Measurements from ENCODE around the gene GRP.
"Not testable (repeated sequence)": the region's sequence is repeated elsewhere in the genome, so short reads cannot be mapped to it uniquely, and the experiment has no call there.

Gene GRP

DNA sequence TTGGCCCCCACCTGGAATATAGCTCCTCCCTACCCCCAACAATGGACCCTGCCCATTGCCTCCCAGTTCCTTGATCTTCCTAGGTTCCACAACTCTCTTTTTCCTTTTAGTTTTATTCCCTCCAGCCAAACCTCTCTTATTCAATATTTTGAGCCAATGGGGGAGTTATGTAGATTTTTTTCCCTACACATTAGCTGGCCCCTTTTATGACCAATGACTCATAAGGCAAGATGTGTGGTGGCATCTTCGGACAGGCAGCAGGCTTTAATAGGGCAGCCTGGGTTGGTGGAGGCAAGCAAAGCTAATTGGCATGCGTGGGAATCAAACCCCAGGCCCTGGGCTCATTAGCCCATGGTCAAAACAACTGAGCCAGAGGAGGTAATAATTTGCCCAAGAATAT lies 9.2 kb downstream of the GRP start:
- no peak for DNase-seq (ENCODE audit: low read depth in 2 of 2)

GRCh38 chr18:59229701-59230443 lies 9.9 kb downstream of the GRP start:
- no peak for DNase-seq (ENCODE audit: low read depth in 2 of 2)

DNA sequence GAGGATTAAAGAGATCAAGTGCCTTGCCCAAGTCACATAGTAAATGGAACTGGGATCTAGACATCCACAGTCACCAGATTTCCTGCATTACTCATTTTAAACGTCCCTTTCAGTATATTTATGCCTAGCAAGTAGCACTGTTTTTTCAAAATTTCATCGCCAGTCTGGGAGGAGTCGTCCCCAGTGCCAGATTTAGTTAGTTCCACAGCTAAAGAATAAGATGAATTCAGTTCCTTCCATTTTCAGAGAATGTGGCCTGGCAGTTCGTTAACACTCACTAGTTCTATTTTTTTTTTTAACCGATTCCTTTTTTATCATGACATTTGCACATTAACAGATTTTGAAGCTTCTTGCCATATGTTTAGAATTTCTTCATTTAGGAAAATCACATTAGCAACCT lies 11.2 kb downstream of the GRP start:
- DNase-seq (ENCODE audit: low read depth in 2 of 2): no peak

- DNase-seq (ENCODE audit: low read depth in 2 of 2): no peak
These were observed 11.9 kb downstream of the GRP start for GRCh38 chr18:59231877-59232276.

- DNase-seq (ENCODE audit: low read depth in 2 of 2): no peak
These were observed 12.5 kb downstream of the GRP start for GRCh38 chr18:59232309-59233016.

DNA sequence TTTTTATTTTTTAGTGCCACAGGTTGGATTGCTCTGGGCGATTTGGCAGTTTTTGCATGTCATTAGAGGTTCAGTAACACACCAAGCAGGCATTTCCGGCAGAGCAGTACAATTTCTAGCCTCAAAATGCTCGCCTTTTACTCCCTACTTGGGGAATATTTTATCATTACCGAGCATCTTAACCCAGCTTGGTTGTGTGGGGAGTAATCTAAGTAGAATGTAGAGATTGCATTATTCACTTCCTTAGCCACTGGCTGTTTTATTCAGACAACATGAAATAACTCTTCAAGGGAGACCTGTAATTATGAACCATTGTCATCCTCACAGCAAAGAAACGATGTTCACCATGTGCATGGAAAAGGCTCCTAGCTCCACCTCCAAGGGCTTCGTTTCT lies 13.1 kb downstream of the GRP start:
- no peak for DNase-seq (ENCODE audit: low read depth in 2 of 2)

DNA sequence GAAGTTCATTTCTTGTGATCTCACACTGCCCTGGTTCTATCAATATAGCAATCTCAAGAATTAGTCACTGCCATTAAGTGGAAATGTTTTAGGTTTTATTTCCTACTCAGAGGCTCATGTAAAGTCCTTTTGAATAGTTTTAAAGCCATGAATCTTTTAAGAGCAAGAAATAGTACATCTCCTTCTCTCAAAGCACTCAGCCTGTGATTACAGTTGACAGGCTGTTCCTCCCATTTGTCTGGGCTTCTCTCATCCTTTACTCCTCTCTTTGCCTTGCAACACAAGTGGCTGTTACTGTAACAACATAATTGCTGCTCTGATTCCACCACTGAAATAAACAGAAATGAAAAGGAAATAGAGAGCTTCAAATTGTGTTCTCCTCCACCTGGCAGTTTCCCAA lies 18.4 kb downstream of the GRP start:
- no peak for DNase-seq (ENCODE audit: low read depth in 2 of 2)

DNA sequence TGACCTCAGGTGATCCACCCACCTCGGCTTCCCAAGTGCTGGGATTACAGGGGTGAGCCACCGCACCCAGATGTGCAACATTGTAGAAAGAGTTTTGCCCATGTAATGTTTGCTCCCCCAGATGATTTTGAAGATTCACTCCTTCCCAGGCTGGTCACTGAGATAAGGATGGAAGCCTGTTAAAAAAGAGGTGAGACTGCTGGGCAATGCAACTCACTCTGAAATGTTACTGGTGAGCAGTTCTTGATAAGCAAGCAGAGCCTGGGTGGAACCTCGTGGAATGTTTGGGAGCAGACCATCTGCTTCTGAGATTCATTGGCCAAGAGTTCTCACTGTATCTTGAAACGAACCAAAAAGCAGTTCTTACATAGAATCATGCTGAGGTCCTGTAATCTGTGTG lies 19.7 kb downstream of the GRP start:
- DNase-seq (ENCODE audit: low read depth in 2 of 2): no peak

- DNase-seq (ENCODE audit: low read depth in 2 of 2): no peak
These were observed 22.9 kb downstream of the GRP start for GRCh38 chr18:59242906-59243305.

DNA sequence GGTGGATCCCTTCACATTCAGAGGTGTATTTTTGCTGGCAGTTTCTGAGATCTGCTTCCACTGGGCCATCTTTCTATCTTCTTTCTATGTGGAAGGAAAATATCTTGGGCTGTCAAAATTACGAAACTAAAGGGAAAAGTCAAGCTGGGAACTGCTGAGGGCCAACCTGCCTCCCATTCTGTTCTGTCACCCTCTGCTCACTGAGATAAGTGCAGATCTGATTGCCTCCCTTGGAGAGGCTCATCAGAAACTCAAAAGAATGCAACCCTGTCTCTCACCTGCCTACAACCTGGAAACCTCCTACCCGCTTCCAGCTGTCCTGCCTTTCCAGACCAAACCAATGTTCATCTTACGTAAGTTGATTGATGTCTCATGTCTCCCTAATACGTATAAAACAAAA lies 26.8 kb downstream of the GRP start:
- no peak for DNase-seq (ENCODE audit: low read depth in 2 of 2)

GRCh38 chr18:59249199-59249774 lies 29.3 kb downstream of the GRP start:
- DNase-seq (ENCODE audit: low read depth in 2 of 2): no peak

DNA sequence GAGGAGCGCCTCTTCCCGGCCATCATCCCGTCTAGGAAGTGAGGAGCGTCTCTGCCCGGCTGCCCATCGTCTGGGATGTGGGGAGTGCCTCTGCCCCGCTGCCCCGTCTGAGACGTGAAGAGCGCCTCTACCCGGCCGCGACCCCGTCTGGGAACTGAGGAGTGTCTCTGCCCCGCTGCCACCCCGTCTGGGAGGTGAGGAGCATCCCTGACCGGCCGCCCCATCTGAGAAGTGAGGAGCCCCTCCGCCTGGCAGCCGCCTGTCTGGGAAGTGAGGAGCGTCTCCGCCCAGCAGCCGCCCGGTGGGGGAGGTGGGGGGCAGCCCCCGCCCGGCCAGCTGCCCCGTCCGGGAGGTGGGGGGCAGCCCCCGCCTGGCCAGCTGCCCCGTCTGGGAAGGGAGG lies 35.5 kb downstream of the GRP start:
- not testable (repeated sequence) for DNase-seq (ENCODE audit: low read depth in 2 of 2)

- not testable (repeated sequence) for DNase-seq (ENCODE audit: low read depth in 2 of 2)
These were observed 41.9 kb downstream of the GRP start for GRCh38 chr18:59261842-59262241.

GRCh38 chr18:59262243-59262642 lies 42.3 kb downstream of the GRP start:
- DNase-seq (ENCODE audit: low read depth in 2 of 2): not testable (repeated sequence)

DNA sequence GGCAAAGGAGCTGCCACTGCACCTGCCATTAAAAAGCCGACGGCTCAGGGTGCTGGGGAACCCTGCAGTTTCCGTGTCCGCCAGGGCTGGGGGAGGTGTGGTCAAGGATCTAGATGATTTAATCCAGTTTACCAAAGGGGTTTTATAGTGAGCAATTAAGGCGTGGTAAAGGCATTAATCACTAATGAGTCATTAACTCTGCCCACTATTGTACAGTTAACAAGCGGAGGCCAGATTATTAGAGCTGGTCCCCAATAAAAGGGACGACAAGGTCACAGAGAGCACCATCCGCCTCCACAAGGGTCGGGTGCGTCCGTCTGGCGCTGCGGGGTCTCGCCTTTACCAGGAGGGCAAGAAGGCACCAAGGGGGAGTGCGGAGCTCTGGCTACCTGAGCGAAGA lies 43.7 kb downstream of the GRP start:
- no peak for DNase-seq (ENCODE audit: low read depth in 2 of 2)

GRCh38 chr18:59264121-59264571 lies 44.2 kb downstream of the GRP start:
- DNase-seq (ENCODE audit: low read depth in 2 of 2): no peak

GRCh38 chr18:59264651-59265245 lies 44.8 kb downstream of the GRP start:
- DNase-seq (ENCODE audit: low read depth in 2 of 2): no peak

DNA sequence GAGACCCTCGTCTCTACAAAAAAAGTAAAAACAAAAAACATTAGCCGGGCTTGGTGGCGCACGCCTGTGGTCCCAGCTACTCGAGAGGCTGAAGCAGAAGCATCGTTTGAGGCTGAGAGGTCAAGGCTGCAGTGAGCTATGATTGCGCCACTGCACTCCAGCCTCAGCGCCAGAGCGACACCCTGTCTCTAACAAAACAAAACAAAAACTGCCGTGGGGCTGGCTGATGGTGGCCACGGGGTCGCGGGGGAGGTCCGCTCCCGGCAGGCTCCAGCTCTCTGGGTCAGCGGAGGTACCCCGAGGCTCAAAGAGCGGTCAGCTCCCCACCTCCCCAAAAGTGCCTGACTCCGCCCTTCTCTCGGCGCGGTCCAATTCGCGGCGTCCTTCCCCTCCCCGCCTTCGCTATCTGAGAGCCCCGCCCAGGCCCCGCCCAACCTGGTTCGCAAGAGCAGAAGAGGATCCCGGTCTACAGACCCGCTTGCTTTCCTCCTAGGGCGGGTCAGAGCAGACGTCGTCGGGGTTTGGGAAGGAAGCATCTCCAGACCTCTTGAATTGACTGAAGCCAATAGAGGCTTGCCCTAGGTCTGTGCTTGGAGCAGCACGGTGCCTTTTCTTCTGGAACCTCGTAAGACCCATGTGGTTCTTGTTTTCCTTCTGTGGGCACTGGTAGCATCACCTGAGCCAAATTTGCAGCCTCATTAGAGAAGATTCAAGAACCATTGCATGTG lies 45.5 kb downstream of the GRP start:
- no peak for DNase-seq (ENCODE audit: low read depth in 2 of 2)

DNA sequence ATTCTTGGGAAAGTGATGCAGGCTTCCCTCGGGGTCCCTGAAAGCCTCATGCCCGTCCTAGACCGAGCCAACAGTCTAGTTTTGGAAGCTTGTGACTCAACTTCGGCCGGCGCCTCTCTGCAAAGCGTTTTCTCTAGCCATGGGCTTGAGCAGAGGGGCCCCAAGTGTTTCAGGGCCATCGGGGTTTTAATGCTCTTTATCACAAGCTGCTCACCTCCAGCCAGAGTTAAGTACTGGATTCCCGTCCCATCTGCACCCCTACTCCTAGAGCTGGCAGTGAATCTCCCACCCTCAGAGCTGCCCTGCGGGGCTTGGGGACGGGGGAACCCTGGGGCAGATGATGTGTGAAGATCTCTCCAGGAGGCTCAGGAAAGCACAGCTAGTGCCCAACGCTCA lies 46.0 kb downstream of the GRP start:
- DNase-seq (ENCODE audit: low read depth in 2 of 2): no peak

DNA sequence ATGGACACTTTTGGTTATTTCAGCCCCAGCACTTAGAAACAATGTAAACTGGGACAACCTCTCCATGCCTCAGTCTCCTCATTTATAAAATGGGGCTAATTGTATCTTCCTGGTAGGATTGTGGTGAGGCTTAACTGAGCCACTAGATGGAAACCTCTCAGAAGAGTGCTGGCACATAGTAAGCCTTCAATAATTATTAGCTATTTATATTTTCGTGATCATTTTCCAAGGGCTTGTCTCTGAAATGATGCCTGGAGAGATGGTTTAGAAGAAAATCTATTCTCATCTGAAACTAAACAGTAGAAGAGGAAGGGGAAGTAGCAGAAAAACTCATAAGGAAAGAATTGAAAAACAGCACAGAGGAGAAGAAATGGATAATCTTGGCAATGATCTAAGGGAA lies 46.5 kb downstream of the GRP start:
- no peak for DNase-seq (ENCODE audit: low read depth in 2 of 2)

DNA sequence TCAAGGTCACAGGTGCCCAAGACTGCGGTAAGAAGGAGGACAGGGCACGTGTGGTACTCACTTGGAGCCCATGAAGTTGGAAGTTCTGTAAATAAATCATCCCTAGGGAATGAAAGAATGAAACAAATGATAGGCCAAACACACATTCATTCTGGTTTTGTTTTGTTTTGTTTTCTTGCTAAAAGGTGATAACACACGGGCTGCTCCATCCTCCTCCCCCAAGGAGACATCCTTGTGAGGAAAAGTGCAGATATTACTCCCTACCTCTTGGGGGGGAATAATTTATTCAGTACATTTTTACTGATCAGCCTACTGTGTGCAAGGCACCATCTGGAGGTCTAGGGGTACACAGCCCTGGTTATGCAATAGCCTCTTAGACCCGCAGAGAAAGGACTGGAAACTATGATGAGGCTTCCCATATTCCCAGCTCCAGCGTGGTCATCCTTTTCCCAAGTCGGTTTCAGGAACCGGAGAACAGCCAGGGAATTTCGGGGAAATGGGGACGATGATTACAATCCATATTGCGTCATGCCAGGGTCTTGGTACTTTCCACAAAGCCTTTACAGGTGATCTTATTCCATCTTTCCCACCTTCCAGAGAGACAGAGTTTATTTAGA lies 47.0 kb downstream of the GRP start:
- DNase-seq (ENCODE audit: low read depth in 2 of 2): no peak
